ENCODE results near the gene GATA1.
"Not testable (repeated sequence)": the region's sequence is repeated elsewhere in the genome, so short reads cannot be mapped to it uniquely, and the experiment has no call there.

GATA1 gene

DNA sequence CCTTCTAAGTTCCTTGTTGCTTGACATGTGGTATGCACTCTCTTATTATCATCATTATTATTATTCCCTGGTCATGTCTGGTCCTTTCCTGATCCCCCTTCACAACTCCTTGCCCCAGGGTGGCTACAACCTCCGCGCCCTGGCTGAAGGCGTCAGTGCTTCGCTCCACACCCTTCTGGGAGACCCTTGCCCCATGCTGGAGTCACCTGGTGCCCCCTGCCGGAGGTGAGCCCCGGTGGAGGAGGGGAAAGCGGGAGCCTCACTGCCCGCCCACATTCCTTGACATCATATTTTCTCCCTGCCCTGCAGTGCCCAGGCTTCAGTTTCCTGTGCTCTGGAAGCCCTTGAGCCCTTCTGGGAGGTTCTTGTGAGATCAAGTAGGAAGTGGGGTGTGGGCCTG, 28.9 kb downstream of the GATA1 start:
- Histone ChIP-seq H3K9me3 (ENCODE audit: control insufficient read depth in 2 of 2, low read length in 2 of 2) (no peaks in the 10 kb centered on the region), H3K36me3 (ENCODE audit: control insufficient read depth in 2 of 2, insufficient read depth in 2 of 2, low read length in 2 of 2) (peaks cover 21 to 31% of the 10 kb centered on the region in 2 donors), H3K27me3 (ENCODE audit: control insufficient read depth in 1 of 2, insufficient read depth in 2 of 2, low read length in 2 of 2) (peaks cover 0 to 9% of the 10 kb centered on the region in 2 donors), H3K4me1 (ENCODE audit: control insufficient read depth, insufficient read depth, low read length) (no peaks in the 10 kb centered on the region), H3K4me3 (ENCODE audit: low read length in 2 of 2) (no peak overlapping the region), H3K27ac (ENCODE audit: low read length) (no peak overlapping the region), H3K9ac (ENCODE audit: low read length in 2 of 2) (no peak overlapping the region)

DNA sequence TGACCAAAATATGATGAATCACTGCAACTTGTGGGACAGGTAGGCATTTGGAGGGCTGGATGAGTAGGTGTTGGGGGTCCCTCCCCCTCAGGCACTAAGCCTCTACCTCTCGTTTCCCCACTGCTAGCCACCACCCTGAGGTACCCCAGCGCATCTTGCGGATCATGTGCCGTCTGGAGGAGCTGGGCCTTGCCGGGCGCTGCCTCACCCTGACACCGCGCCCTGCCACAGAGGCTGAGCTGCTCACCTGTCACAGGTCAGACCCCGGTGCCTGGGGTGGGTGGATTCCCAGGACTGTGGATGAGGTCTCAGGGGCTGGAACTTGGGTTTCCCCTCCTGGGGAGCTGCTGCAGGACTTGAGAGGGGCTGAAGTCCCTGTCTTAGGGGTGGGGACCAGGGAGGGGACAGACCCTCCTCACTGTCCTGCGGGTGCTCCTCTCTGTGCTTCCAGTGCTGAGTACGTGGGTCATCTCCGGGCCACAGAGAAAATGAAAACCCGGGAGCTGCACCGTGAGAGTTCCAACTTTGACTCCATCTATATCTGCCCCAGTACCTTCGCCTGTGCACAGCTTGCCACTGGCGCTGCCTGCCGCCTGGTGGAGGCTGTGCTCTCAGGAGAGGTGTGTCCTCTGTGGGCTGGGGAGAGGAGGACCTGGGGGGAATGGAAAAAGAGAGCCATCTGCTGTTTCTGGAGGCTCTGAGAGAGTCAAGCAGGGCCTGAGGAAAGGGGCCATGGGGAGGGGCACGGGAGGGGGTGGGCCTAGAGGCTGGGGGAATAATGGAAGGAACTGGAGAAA, 29.8 kb downstream of the GATA1 start:
- peaks cover 25 to 34% of the 10 kb centered on the region in 2 donors for H3K36me3 ChIP-seq (ENCODE audit: control insufficient read depth in 2 of 2, insufficient read depth in 2 of 2, low read length in 2 of 2)
- no peaks in the 10 kb centered on the region for H3K4me1 ChIP-seq (ENCODE audit: control insufficient read depth, insufficient read depth, low read length)
- no peaks in the 10 kb centered on the region for H3K9me3 ChIP-seq (ENCODE audit: control insufficient read depth in 2 of 2, low read length in 2 of 2)
- peaks cover 0 to 9% of the 10 kb centered on the region in 2 donors for H3K27me3 ChIP-seq (ENCODE audit: control insufficient read depth in 1 of 2, insufficient read depth in 2 of 2, low read length in 2 of 2)
- H3K9ac ChIP-seq (ENCODE audit: low read length in 2 of 2), result no peak overlapping the region
- H3K27ac ChIP-seq (ENCODE audit: low read length), result no peak overlapping the region
- no peak overlapping the region for H3K4me3 ChIP-seq (ENCODE audit: low read length in 2 of 2)

- no peak overlapping the region for H3K27ac ChIP-seq (ENCODE audit: low read length)
- H3K9ac ChIP-seq (ENCODE audit: low read length in 2 of 2), result no peak overlapping the region
- H3K9me3 ChIP-seq (ENCODE audit: control insufficient read depth in 2 of 2, low read length in 2 of 2), result no peaks in the 10 kb centered on the region
- no peak overlapping the region for H3K4me3 ChIP-seq (ENCODE audit: low read length in 2 of 2)
- peaks cover 25 to 34% of the 10 kb centered on the region in 2 donors for H3K36me3 ChIP-seq (ENCODE audit: control insufficient read depth in 2 of 2, insufficient read depth in 2 of 2, low read length in 2 of 2)
- peaks cover 0 to 9% of the 10 kb centered on the region in 2 donors for H3K27me3 ChIP-seq (ENCODE audit: control insufficient read depth in 1 of 2, insufficient read depth in 2 of 2, low read length in 2 of 2)
- no peaks in the 10 kb centered on the region for H3K4me1 ChIP-seq (ENCODE audit: control insufficient read depth, insufficient read depth, low read length)
Observed at GRCh38 chrX:48818098-48818497, 31.7 kb downstream of the GATA1 start.

DNA sequence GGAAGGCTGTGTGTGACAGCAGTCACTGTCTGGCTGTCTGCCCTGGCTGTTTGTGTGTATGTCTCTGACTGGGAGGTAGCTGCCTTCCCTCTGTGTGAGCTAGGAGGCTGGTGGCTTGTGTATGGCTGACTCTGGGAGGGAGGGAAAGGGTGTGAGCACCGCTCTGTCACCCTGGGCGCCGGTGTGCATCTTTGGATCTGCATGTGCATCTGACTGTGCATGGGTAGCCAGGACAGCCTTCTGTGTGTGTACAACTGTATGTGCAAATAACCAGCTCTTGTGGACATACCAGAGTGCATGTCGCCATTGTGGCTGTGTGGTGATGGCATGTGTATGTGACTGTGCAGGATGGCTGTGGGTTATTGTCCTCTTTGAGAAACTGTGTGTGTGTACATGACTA, 32.5 kb downstream of the GATA1 start:
- peaks cover 0 to 14% of the 10 kb centered on the region in 2 donors for H3K27me3 ChIP-seq (ENCODE audit: control insufficient read depth in 1 of 2, insufficient read depth in 2 of 2, low read length in 2 of 2)
- H3K9ac ChIP-seq (ENCODE audit: low read length in 2 of 2), result no peak overlapping the region
- no peaks in the 10 kb centered on the region for H3K4me1 ChIP-seq (ENCODE audit: control insufficient read depth, insufficient read depth, low read length)
- H3K4me3 ChIP-seq (ENCODE audit: low read length in 2 of 2), result no peak overlapping the region
- peaks cover 26 to 41% of the 10 kb centered on the region in 2 donors for H3K36me3 ChIP-seq (ENCODE audit: control insufficient read depth in 2 of 2, insufficient read depth in 2 of 2, low read length in 2 of 2)
- H3K9me3 ChIP-seq (ENCODE audit: control insufficient read depth in 2 of 2, low read length in 2 of 2), result no peaks in the 10 kb centered on the region
- no peak overlapping the region for H3K27ac ChIP-seq (ENCODE audit: low read length)

DNA sequence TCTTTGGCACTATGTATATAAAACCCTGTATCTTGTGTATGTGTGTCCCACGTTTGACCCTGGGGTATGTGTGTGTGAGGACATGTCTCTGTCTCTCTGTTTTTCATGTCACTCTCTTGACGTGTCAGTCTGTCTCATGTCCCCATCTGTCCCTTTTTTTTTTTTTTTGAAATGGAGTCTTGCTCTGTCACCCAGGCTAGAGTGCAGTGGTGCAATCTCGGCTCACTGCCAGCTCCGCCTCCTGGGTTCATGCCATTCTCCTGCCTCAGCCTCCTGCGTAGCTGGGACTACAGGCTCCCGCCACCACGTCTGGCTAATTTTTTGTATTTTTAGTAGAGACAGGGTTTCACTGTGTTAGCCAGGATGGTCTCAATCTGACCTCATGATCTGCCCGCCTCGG, 33.0 kb downstream of the GATA1 start:
- not testable (repeated sequence) for H3K9ac ChIP-seq (ENCODE audit: low read length in 2 of 2); H3K9me3 ChIP-seq (ENCODE audit: control insufficient read depth in 2 of 2, low read length in 2 of 2); H3K27ac ChIP-seq (ENCODE audit: low read length); H3K4me1 ChIP-seq (ENCODE audit: control insufficient read depth, insufficient read depth, low read length); H3K4me3 ChIP-seq (ENCODE audit: low read length in 2 of 2)
- peaks cover 28 to 41% of the 10 kb centered on the region in 2 donors for H3K36me3 ChIP-seq (ENCODE audit: control insufficient read depth in 2 of 2, insufficient read depth in 2 of 2, low read length in 2 of 2)
- H3K27me3 ChIP-seq (ENCODE audit: control insufficient read depth in 1 of 2, insufficient read depth in 2 of 2, low read length in 2 of 2), result peaks cover 0 to 14% of the 10 kb centered on the region in 2 donors

GRCh38 chrX:48823053-48823452, 36.7 kb downstream of the GATA1 start:
- peaks cover 0 to 5% of the 10 kb centered on the region in 2 donors for H3K27me3 ChIP-seq (ENCODE audit: control insufficient read depth in 1 of 2, insufficient read depth in 2 of 2, low read length in 2 of 2)
- H3K9ac ChIP-seq (ENCODE audit: low read length in 2 of 2), result no peak overlapping the region
- H3K27ac ChIP-seq (ENCODE audit: low read length), result no peak overlapping the region
- no peaks in the 10 kb centered on the region for H3K4me1 ChIP-seq (ENCODE audit: control insufficient read depth, insufficient read depth, low read length)
- no peaks in the 10 kb centered on the region for H3K9me3 ChIP-seq (ENCODE audit: control insufficient read depth in 2 of 2, low read length in 2 of 2)
- H3K36me3 ChIP-seq (ENCODE audit: control insufficient read depth in 2 of 2, insufficient read depth in 2 of 2, low read length in 2 of 2), result peaks cover 22% of the 10 kb centered on the region in 2 donors
- no peak overlapping the region for H3K4me3 ChIP-seq (ENCODE audit: low read length in 2 of 2)

- Histone ChIP-seq H3K9ac (ENCODE audit: low read length in 2 of 2) (no peak overlapping the region), H3K4me1 (ENCODE audit: control insufficient read depth, insufficient read depth, low read length) (no peaks in the 10 kb centered on the region), H3K27ac (ENCODE audit: low read length) (no peak overlapping the region), H3K27me3 (ENCODE audit: control insufficient read depth in 1 of 2, insufficient read depth in 2 of 2, low read length in 2 of 2) (peaks cover 0 to 6% of the 10 kb centered on the region in 2 donors), H3K36me3 (ENCODE audit: control insufficient read depth in 2 of 2, insufficient read depth in 2 of 2, low read length in 2 of 2) (peaks cover 14 to 15% of the 10 kb centered on the region in 2 donors), H3K9me3 (ENCODE audit: control insufficient read depth in 2 of 2, low read length in 2 of 2) (no peaks in the 10 kb centered on the region), H3K4me3 (ENCODE audit: low read length in 2 of 2) (no peak overlapping the region)
Observed at GRCh38 chrX:48824066-48824465, 37.7 kb downstream of the GATA1 start.

GRCh38 chrX:48826135-48826875, 39.9 kb downstream of the GATA1 start, which contains the start of gene ERAS:
ERAS (plus strand) TSS chrX:48826513; CDS start chrX:48829124, 2,611 bp downstream.
- no peaks in the 10 kb centered on the region for H3K4me1 ChIP-seq (ENCODE audit: control insufficient read depth, insufficient read depth, low read length)
- H3K4me3 ChIP-seq (ENCODE audit: low read length in 2 of 2), result no peak within 1 kb of the TSS
- peaks cover 9% of the 10 kb centered on the region in 2 donors for H3K36me3 ChIP-seq (ENCODE audit: control insufficient read depth in 2 of 2, insufficient read depth in 2 of 2, low read length in 2 of 2)
- peaks cover 0 to 19% of the 10 kb centered on the region in 2 donors for H3K27me3 ChIP-seq (ENCODE audit: control insufficient read depth in 1 of 2, insufficient read depth in 2 of 2, low read length in 2 of 2)
- peaks cover 0 to 2% of the 10 kb centered on the region in 2 donors for H3K9me3 ChIP-seq (ENCODE audit: control insufficient read depth in 2 of 2, low read length in 2 of 2)
- H3K27ac ChIP-seq (ENCODE audit: low read length), result no peak within 1 kb of the TSS
- H3K9ac ChIP-seq (ENCODE audit: low read length in 2 of 2), result no peak within 1 kb of the TSS

GRCh38 chrX:48826876-48827653, 40.7 kb downstream of the GATA1 start:
- peaks cover 4 to 22% of the 10 kb centered on the region in 2 donors for H3K27me3 ChIP-seq (ENCODE audit: control insufficient read depth in 1 of 2, insufficient read depth in 2 of 2, low read length in 2 of 2)
- no peaks in the 10 kb centered on the region for H3K4me1 ChIP-seq (ENCODE audit: control insufficient read depth, insufficient read depth, low read length)
- H3K4me3 ChIP-seq (ENCODE audit: low read length in 2 of 2), result no peak overlapping the region
- peaks cover 0 to 2% of the 10 kb centered on the region in 2 donors for H3K9me3 ChIP-seq (ENCODE audit: control insufficient read depth in 2 of 2, low read length in 2 of 2)
- no peak overlapping the region for H3K9ac ChIP-seq (ENCODE audit: low read length in 2 of 2)
- no peak overlapping the region for H3K27ac ChIP-seq (ENCODE audit: low read length)
- peaks cover 9% of the 10 kb centered on the region in 2 donors for H3K36me3 ChIP-seq (ENCODE audit: control insufficient read depth in 2 of 2, insufficient read depth in 2 of 2, low read length in 2 of 2)

- peaks cover 9% of the 10 kb centered on the region in 2 donors for H3K36me3 ChIP-seq (ENCODE audit: control insufficient read depth in 2 of 2, insufficient read depth in 2 of 2, low read length in 2 of 2)
- H3K4me1 ChIP-seq (ENCODE audit: control insufficient read depth, insufficient read depth, low read length), result no peaks in the 10 kb centered on the region
- no peak overlapping the region for H3K27ac ChIP-seq (ENCODE audit: low read length)
- H3K9me3 ChIP-seq (ENCODE audit: control insufficient read depth in 2 of 2, low read length in 2 of 2), result peaks cover 0 to 2% of the 10 kb centered on the region in 2 donors
- H3K27me3 ChIP-seq (ENCODE audit: control insufficient read depth in 1 of 2, insufficient read depth in 2 of 2, low read length in 2 of 2), result peaks cover 4 to 23% of the 10 kb centered on the region in 2 donors
- no peak overlapping the region for H3K9ac ChIP-seq (ENCODE audit: low read length in 2 of 2)
- no peak overlapping the region for H3K4me3 ChIP-seq (ENCODE audit: low read length in 2 of 2)
Observed at GRCh38 chrX:48827654-48827968, 41.2 kb downstream of the GATA1 start.
